NCI-H526 treated with DMSO at 0.1 percent for 48 hours (cell line): Measurements from ENCODE around the gene SETBP1.

ENCODE experiments used
- DNase-seq: peaks from one replicate; lab custom pipeline; 2025; lab: John Stamatoyannopoulos, UW

Gene SETBP1

DNA sequence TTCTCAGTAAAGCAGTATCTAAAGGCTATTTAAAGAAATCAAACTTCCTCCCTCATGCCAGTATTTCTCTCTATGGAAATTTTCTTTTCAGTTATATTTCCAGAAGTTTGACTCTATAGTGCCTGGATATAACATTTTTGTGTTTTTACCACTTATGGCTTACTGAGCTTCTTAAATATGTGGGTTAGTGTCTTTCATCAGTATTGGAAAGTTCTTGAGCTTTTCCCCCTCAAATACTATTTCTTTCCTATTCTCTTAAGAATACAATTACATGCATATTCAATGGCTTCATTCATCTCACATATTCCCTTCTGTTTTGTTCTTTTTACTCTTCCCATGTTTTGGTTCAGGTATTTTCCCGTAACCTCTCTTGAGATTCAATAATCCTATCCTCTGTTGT, 432.0 kb downstream of the SETBP1 start:
- DNase-seq: no peak

DNA sequence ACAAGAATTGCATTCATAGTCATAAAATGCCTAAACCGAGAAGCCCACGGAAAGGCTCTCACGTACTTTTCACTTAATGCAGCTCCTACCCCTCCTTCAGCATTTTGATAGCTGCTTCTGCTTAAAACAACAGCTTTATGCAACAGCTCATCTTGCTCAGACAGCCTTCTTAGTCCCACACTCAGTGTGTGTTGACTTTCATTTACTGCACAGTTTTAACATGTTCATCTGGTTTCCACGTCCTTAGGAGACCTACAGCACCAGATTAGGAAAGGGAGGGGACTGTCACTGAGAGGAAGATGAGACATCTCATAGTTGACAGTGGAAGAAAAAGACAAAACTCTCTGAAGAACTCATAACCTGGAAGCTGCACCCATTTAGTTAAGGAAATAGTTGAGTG, 435.4 kb downstream of the SETBP1 start:
- DNase-seq: no peak
